HCT116 (cell line): ENCODE results near the gene CDYL. TPM values are rescaled to one million over a fixed set of nuclear protein-coding genes. Genes with fewer than 3 reads are reported as not detected.

Experiments
- ATAC-seq: fragments of 200-7000 bp; cut with Tn5 transposase; 2 replicates; pipeline ENCODE4 v1.9.1; 2020; ENCODE audit warnings: mild to moderate bottlenecking, moderate library complexity
- BruUV-seq: library from RNA; stranded (reverse); fragments of 400-500 nt; replicated peaks from 2 replicates; lab custom pipeline; 2021; lab: Mats Ljungman, UMichigan
- CTCF ChIA-PET: fragments of 300-600 bp; sonication (Branson Sonifier 250); formaldehyde crosslinking; loops from one replicate; lab custom pipeline; 2021; ENCODE audit warnings: antibody characterized with exemption; lab: Charles Lee
- POLR2A ChIA-PET: fragments of 300-600, 350-600 bp; sonication (Branson Sonifier 250); formaldehyde crosslinking; loops from one replicate; lab custom pipeline; 2021; ENCODE audit warnings: antibody characterized with exemption; lab: Charles Lee
- RAD21 ChIA-PET, 2 experiments: fragments of 300-600 bp; sonication (Branson Sonifier 250); formaldehyde crosslinking; loops; one replicate each; lab custom pipeline; 2023; ENCODE audit warnings: low total read pairs in 2 of 2; ENCODE audit not compliant: uncharacterized antibody in 2 of 2, unreplicated experiment in 2 of 2, low non-redundant PET in 1 of 2; lab: Charles Lee
- DNase-seq: peaks from one replicate; pipeline ENCODE4 v3.0.0-alpha.2; 2010; ENCODE audit warnings: low read depth, low spot score
- H2AFZ ChIP-seq: fragments of 200-600 bp; shearing (Covaris generic), sonication (generic); 2 replicates; pipeline ENCODE4 v1.6.1; 2017; ENCODE audit warnings: low read depth, mixed run types, mixed read lengths, antibody characterized with exemption, low read length; ENCODE audit not compliant: poor library complexity, severe bottlenecking
- H3K27ac ChIP-seq: 2 replicates; pipeline ENCODE4 v1.5.1; 2012; ENCODE audit warnings: low read depth, low read length
- H3K27me3 ChIP-seq: fragments of 200-600 bp; sonication (generic); 2 replicates; pipeline ENCODE4 v1.6.1; 2016; ENCODE audit warnings: mixed run types, low read length, mixed read lengths; ENCODE audit not compliant: insufficient read depth
- H3K36me3 ChIP-seq, 2 experiments: fragments of 200-500 bp in 1 of 2; fragments of 200-600 bp in 1 of 2; sonication (Bioruptor generic) in 1 of 2; sonication (generic) in 1 of 2; 2 replicates each; pipeline versions ENCODE4 v1.5.1 to v1.6.1; 2014 to 2016; ENCODE audit warnings: low read length in 2 of 2, inconsistent platforms in 1 of 2, mixed read lengths in 1 of 2, mixed run types in 1 of 2; ENCODE audit not compliant: insufficient read depth in 2 of 2, control insufficient read depth in 1 of 2
- H3K4me1 ChIP-seq, 2 experiments: fragments of 200-600 bp in 1 of 2; sonication (generic) in 1 of 2; 2 replicates each; pipeline versions ENCODE4 v1.5.1 to v1.6.1; 2012 to 2017; ENCODE audit warnings: low read length in 2 of 2, inconsistent platforms in 1 of 2, mild to moderate bottlenecking in 1 of 2, mixed read lengths in 1 of 2, mixed run types in 1 of 2, moderate library complexity in 1 of 2; ENCODE audit not compliant: insufficient read depth in 2 of 2, control insufficient read depth in 1 of 2
- H3K4me2 ChIP-seq: fragments of 200-600 bp; sonication (generic); 2 replicates; pipeline ENCODE4 v1.6.1; 2017; ENCODE audit warnings: mixed run types, low read length, mixed read lengths
- H3K4me3 ChIP-seq, 2 experiments: fragments of 200-600 bp in 1 of 2; sonication (generic) in 1 of 2; replicated peaks in 1 of 2; 2 replicates each; pipeline ENCODE4 v1.5.1; 2011 to 2016; ENCODE audit warnings: low read length in 2 of 2, control low read depth in 1 of 2, low read depth in 1 of 2, mild to moderate bottlenecking in 1 of 2, mixed read lengths in 1 of 2, mixed run types in 1 of 2
- H3K79me2 ChIP-seq: fragments of 200-600 bp; sonication (generic); 2 replicates; pipeline ENCODE4 v1.6.1; 2017; ENCODE audit warnings: mild to moderate bottlenecking, mixed run types, low read length, moderate library complexity, mixed read lengths; ENCODE audit not compliant: insufficient read depth
- H3K9ac ChIP-seq: fragments of 200-600 bp; sonication (generic); 2 replicates; pipeline ENCODE4 v1.6.1; 2016; ENCODE audit warnings: low read length, mixed read lengths
- H3K9me2 ChIP-seq: fragments of 200-600 bp; sonication (generic), shearing (Covaris generic); 2 replicates; pipeline ENCODE4 v1.6.1; 2017; ENCODE audit warnings: mixed run types, mild to moderate bottlenecking, moderate library complexity; ENCODE audit not compliant: insufficient read depth
- H3K9me3 ChIP-seq, 2 experiments: fragments of 200-500 bp in 1 of 2; fragments of 200-600 bp in 1 of 2; sonication (Bioruptor generic) in 1 of 2; sonication (generic) in 1 of 2; 2 replicates each; pipeline ENCODE4 v1.6.1; 2014 to 2017; ENCODE audit warnings: low read length in 2 of 2, mixed read lengths in 2 of 2, inconsistent platforms in 1 of 2, low read depth in 1 of 2, mild to moderate bottlenecking in 1 of 2, mixed run types in 1 of 2, moderate library complexity in 1 of 2; ENCODE audit not compliant: control insufficient read depth in 1 of 2, insufficient read depth in 1 of 2
- H4K20me1 ChIP-seq: fragments of 200-600 bp; sonication (generic), shearing (Covaris generic); 2 replicates; pipeline ENCODE4 v1.6.1; 2017; ENCODE audit warnings: mixed run types, mild to moderate bottlenecking, moderate library complexity; ENCODE audit not compliant: insufficient read depth
- CBX3 ChIP-seq: IDR thresholded peaks from 2 replicates; pipeline ENCODE4 v1.6.1; 2012; ENCODE audit warnings: low read depth
- CTCF ChIP-seq, 3 experiments: fragments of 200-600 bp in 1 of 3; sonication (generic) in 1 of 3; IDR thresholded peaks in 2 of 3; conservative IDR thresholded peaks in 1 of 3; 2 replicates each; pipeline ENCODE4 v1.5.1; 2012 to 2017; ENCODE audit warnings: low read depth in 2 of 3, low read length in 2 of 3, antibody characterized with exemption in 1 of 3, borderline replicate concordance in 1 of 3, control low read depth in 1 of 3, mild to moderate bottlenecking in 1 of 3, mixed read lengths in 1 of 3, mixed run types in 1 of 3, moderate library complexity in 1 of 3; ENCODE audit not compliant: insufficient read depth in 1 of 3
- EGR1 ChIP-seq: IDR thresholded peaks from 2 replicates; pipeline ENCODE4 v1.6.1; 2012; ENCODE audit warnings: low read depth
- EZH2 ChIP-seq: fragments of 200-600 bp; sonication (generic); IDR thresholded peaks from 2 replicates; pipeline ENCODE4 v1.6.1; 2017; ENCODE audit warnings: antibody characterized with exemption, mixed run types
- EZH2phosphoT487 ChIP-seq: fragments of 200-600 bp; IDR thresholded peaks from 2 replicates; pipeline ENCODE4 v1.6.1; 2018; ENCODE audit warnings: antibody characterized with exemption, borderline replicate concordance
- FOSL1 ChIP-seq: IDR thresholded peaks from 2 replicates; pipeline ENCODE4 v1.6.1; 2012; ENCODE audit warnings: low read depth
- MAX ChIP-seq: IDR thresholded peaks from 2 replicates; pipeline ENCODE4 v1.6.1; 2012
- POLR2AphosphoS5 ChIP-seq: IDR thresholded peaks from 2 replicates; pipeline ENCODE4 v1.6.1; 2011; ENCODE audit warnings: mild to moderate bottlenecking, low read depth, low read length, moderate library complexity
- RAD21 ChIP-seq: IDR thresholded peaks from 2 replicates; pipeline ENCODE4 v1.6.1; 2012; ENCODE audit warnings: low read depth, mild to moderate bottlenecking
- SIN3A ChIP-seq: IDR thresholded peaks from 2 replicates; pipeline ENCODE4 v1.6.1; 2012; ENCODE audit warnings: low read depth
- SRF ChIP-seq: IDR thresholded peaks from 2 replicates; pipeline ENCODE4 v1.6.1; 2012; ENCODE audit warnings: low read depth
- ZFX ChIP-seq: fragments of 450-650 bp; IDR thresholded peaks from 2 replicates; pipeline ENCODE4 v1.6.1; 2017
- ZNF274 ChIP-seq: fragments of 200-500 bp; sonication (Bioruptor generic); IDR thresholded peaks from 2 replicates; pipeline ENCODE4 v1.6.1; 2014; ENCODE audit warnings: mild to moderate bottlenecking, low read depth, low read length, inconsistent platforms
- intact Hi-C: fragments of 100-400 bp; cut with micrococcal nuclease; formaldehyde crosslinking; loops from 2 replicates; pipeline ENCODE4 v1.10.0; 2022
- total RNA-seq: library from RNA; stranded (reverse); gene quantifications from one replicate; pipeline ENCODE4 v1.2.1, GENCODE V29; 2021; ENCODE audit not compliant: unreplicated experiment

Gene CDYL
- total RNA-seq, 1 experiment from 2014 or later, result 42.6 TPM

- TF ChIP-seq EZH2phosphoT487 (no peak), ZFX (no peak), MAX (no peak)
Observed at GRCh38 chr6:4812068-4812467, 35.9 kb downstream of the CDYL start (continued).

GRCh38 chr6:4813055-4813454 is 36.9 kb downstream of the CDYL start:
- Histone ChIP-seq H3K9me3 (peaks cover 0 to 3% of the 10 kb centered on the region in 2 experiments; a peak in 1 of 4 replicates), H2AFZ (no peak overlapping the region), H3K9ac (no peak overlapping the region), H3K79me2 (peaks cover 97% of the 10 kb centered on the region), H3K9me2 (no peaks in the 10 kb centered on the region), H3K4me3 (no peak overlapping the region), H4K20me1 (0 out of 2 replicates have a peak, but pooled peaks cover 4% of the 10 kb centered on the region), H3K36me3 (no peaks in the 10 kb centered on the region), H3K27ac (no peak overlapping the region), H3K27me3 (no peaks in the 10 kb centered on the region), H3K4me1 (peaks cover 0 to 16% of the 10 kb centered on the region in 2 experiments; a peak in 2 of 4 replicates), H3K4me2 (no peak overlapping the region)
- RAD21 ChIA-PET, result no interaction called here
- DNase-seq (no peak), ATAC-seq (no peak)
- no TSS peak for BruUV-seq
- POLR2A ChIA-PET, result no interaction called here
- CTCF ChIA-PET, result no interaction called here
- intact Hi-C loops, result no loop called here
- TF ChIP-seq SRF (no peak), CTCF (IDR thresholded peaks at IDR 0.05 in 2 of 3, conservative IDR thresholded peaks at IDR 0.05 in 1 of 3; ENCODE audit: borderline replicate concordance in 1 of 3, insufficient read depth in 1 of 3, low read depth in 2 of 3, low read length in 2 of 3) (no peak), SIN3A (no peak), MAX (no peak), ZNF274 (no peak), EZH2 (no peak), EGR1 (no peak), FOSL1 (no peak), RAD21 (no peak), CBX3 (no peak), POLR2AphosphoS5 (no peak)
